B cell (primary cell): Measurements from ENCODE around the gene ZNF33B. TPM values are rescaled to one million over a fixed set of nuclear protein-coding genes. Genes with fewer than 3 reads are reported as not detected.

Source experiments
- ATAC-seq: fragments of 200-7000 bp; cut with Tn5 transposase; one replicate; pipeline ENCODE4 v1.10.0; 2021; ENCODE audit warnings: low read depth, mild to moderate bottlenecking, moderate number of reproducible peaks, moderate library complexity
- CTCF ChIA-PET: fragments of 350-600 bp; sonication (Branson Sonifier 250); formaldehyde crosslinking; loops from one replicate; lab custom pipeline; 2021; ENCODE audit warnings: antibody characterized with exemption, inconsistent platforms; lab: Charles Lee
- POLR2A ChIA-PET: fragments of 350-600 bp; sonication (Branson Sonifier 250); formaldehyde crosslinking; loops from one replicate; lab custom pipeline; 2021; ENCODE audit warnings: antibody characterized with exemption; lab: Charles Lee
- DNase-seq: peaks from one replicate; pipeline ENCODE4 v3.0.0; 2013
- H2AFZ ChIP-seq: 2 replicates; pipeline ENCODE4 v1.6.1; 2012; ENCODE audit warnings: mild to moderate bottlenecking, low read depth, low read length; ENCODE audit not compliant: insufficient read depth, poor library complexity, severe bottlenecking
- H3K27ac ChIP-seq, 2 donors: 1 replicate in 1 of 2; 2 replicates in 1 of 2; pipeline ENCODE4 v1.5.1; 2012 to 2013; ENCODE audit warnings: low read length in 2 of 2, mild to moderate bottlenecking in 2 of 2, moderate library complexity in 1 of 2
- H3K27me3 ChIP-seq, 4 experiments: fragments of 200-600 bp in 1 of 4; sonication (generic) in 1 of 4; replicated peaks in 1 of 4; 1 replicate in 2 of 4; 2 replicates in 2 of 4; pipeline versions ENCODE4 v1.6.1 to v1.7.0; 2013 to 2016; ENCODE audit warnings: low read length in 3 of 4, mild to moderate bottlenecking in 2 of 4, mixed read lengths in 1 of 4, moderate library complexity in 1 of 4; ENCODE audit not compliant: insufficient read depth in 4 of 4, control insufficient read depth in 3 of 4; ENCODE audit errors: control extremely low read depth in 1 of 4
- H3K36me3 ChIP-seq, 2 experiments: replicated peaks in 1 of 2; 1 replicate in 1 of 2; 2 replicates in 1 of 2; pipeline versions ENCODE4 v1.6.1 to v1.7.1; 2013; ENCODE audit warnings: low read length in 1 of 2; ENCODE audit not compliant: insufficient read depth in 2 of 2, control insufficient read depth in 1 of 2; ENCODE audit errors: control extremely low read depth in 1 of 2, extremely low read depth in 1 of 2
- H3K4me1 ChIP-seq, 2 donors: fragments of 200-600 bp in 1 of 2; sonication (generic) in 1 of 2; 1 replicate in 1 of 2; 2 replicates in 1 of 2; pipeline versions ENCODE4 v1.5.1 to v1.6.1; 2013 to 2017; ENCODE audit warnings: low read length in 2 of 2; ENCODE audit not compliant: control insufficient read depth in 2 of 2, insufficient read depth in 2 of 2
- H3K4me2 ChIP-seq: replicated peaks from 2 replicates; pipeline ENCODE3; 2012; ENCODE audit warnings: mild to moderate bottlenecking, low read depth, low read length; ENCODE audit not compliant: poor library complexity, severe bottlenecking
- H3K4me3 ChIP-seq, 5 experiments: fragments of 200-600 bp in 1 of 5; sonication (generic) in 1 of 5; 1 replicate in 3 of 5; 2 replicates in 2 of 5; pipeline versions ENCODE4 v1.5.1 to v1.7.0; 2011 to 2016; ENCODE audit warnings: low read length in 4 of 5, mild to moderate bottlenecking in 4 of 5, low read depth in 2 of 5, control low read depth in 1 of 5, moderate library complexity in 1 of 5; ENCODE audit not compliant: insufficient read depth in 1 of 5; ENCODE audit errors: control extremely low read depth in 1 of 5, extremely low read depth in 1 of 5
- H3K79me2 ChIP-seq: fragments of 200-600 bp; sonication (generic); one replicate; pipeline ENCODE4 v1.6.0; 2016; ENCODE audit warnings: low read length; ENCODE audit not compliant: control insufficient read depth, insufficient read depth
- H3K9ac ChIP-seq: fragments of 200-600 bp; sonication (generic); 2 replicates; pipeline ENCODE4 v1.6.1; 2017; ENCODE audit warnings: mild to moderate bottlenecking, low read length, moderate library complexity
- H3K9me3 ChIP-seq, 3 donors: one replicate each; pipeline versions ENCODE4 v1.6.1 to v1.7.1; 2013; ENCODE audit warnings: low read length in 2 of 3; ENCODE audit not compliant: control insufficient read depth in 2 of 3, insufficient read depth in 1 of 3; ENCODE audit errors: control extremely low read depth in 1 of 3
- H4K20me1 ChIP-seq: 2 replicates; pipeline ENCODE4 v1.6.0; 2012; ENCODE audit warnings: mild to moderate bottlenecking, low read length; ENCODE audit not compliant: insufficient read depth, control insufficient read depth, poor library complexity, severe bottlenecking
- H3K27ac Mint-ChIP-seq: one replicate; pipeline ENCODE4 v1.8.0; 2021; ENCODE audit warnings: mixed read lengths
- H3K27me3 Mint-ChIP-seq: one replicate; pipeline ENCODE4 v1.8.0; 2021; ENCODE audit warnings: mixed read lengths
- H3K4me1 Mint-ChIP-seq: one replicate; pipeline ENCODE4 v1.8.0; 2021; ENCODE audit warnings: mixed read lengths
- H3K4me3 Mint-ChIP-seq: one replicate; pipeline ENCODE4 v1.8.0; 2021; ENCODE audit warnings: mixed read lengths
- H3K9me3 Mint-ChIP-seq: one replicate; pipeline ENCODE4 v1.8.0; 2022; ENCODE audit warnings: mixed read lengths; ENCODE audit not compliant: insufficient read depth
- EZH2 ChIP-seq: IDR thresholded peaks from 2 replicates; pipeline ENCODE4 v1.6.1; 2012; ENCODE audit warnings: borderline replicate concordance, low read depth, mild to moderate bottlenecking, moderate library complexity, low read length; ENCODE audit not compliant: insufficient read depth, poor library complexity, severe bottlenecking
- WGBS: methylation state at CpG from one replicate; pipeline ENCODE4 v1.1.5; 2013; ENCODE audit warnings: missing lambda C conversion rate; ENCODE audit not compliant: insufficient coverage; 5-methylcytosine and 5-hydroxymethylcytosine counted together
- intact Hi-C: fragments of 100-400 bp; cut with micrococcal nuclease; formaldehyde crosslinking; loops from one replicate; pipeline ENCODE4 v1.10.0; 2022
- polyA plus RNA-seq: library from polyadenylated mRNA; depleted of rRNA; stranded (reverse); fragments of >200 nt; gene quantifications from 2 replicates; pipeline ENCODE4 v1.2.3, GENCODE V29; 2012
- total RNA-seq, 2 donors: library from RNA; stranded (reverse); fragments of 120-200 nt in 1 of 2; gene quantifications; 1 replicate in 1 of 2; 2 replicates in 1 of 2; pipeline versions ENCODE4 v1.2.3 to v1.2.4, GENCODE V29; 2013 to 2022
- TF ChIP-seq, protein P1 (sequence below): fragments of 200-600 bp; IDR thresholded peaks from one replicate; pipeline ENCODE4 v1.8.0; 2022; ENCODE audit warnings: antibody characterized with exemption, mild to moderate bottlenecking

ZNF33B gene
- total and polyA plus RNA-seq, 2 donors (not counting 1 experiment from before 2014, with no cell fraction given) = 15.5 to 66.9 TPM

DNA sequence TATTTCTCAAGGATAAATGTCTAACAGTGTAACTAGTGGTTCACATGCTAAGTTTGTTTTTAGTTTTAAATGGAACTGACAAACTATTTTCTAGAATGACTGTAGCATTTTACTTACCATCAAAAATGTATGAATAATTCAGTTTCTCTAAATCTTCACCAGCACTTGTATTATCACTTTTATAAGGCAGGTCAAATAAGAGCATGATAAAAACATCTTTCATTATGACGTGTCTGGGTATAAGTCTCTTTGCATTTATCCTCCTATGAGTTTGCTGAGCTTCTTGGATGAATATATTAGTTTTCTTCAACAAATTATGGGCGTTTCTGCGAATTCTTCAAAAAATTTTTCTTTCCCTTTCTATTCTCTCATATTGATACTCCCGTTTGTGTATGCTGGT is 19.9 kb downstream of the ZNF33B start:
- peaks cover 2% of the 10 kb centered on the region for H3K9me3 Mint-ChIP-seq
- H3K4me1 Mint-ChIP-seq = peaks cover 12% of the 10 kb centered on the region
- H4K20me1 ChIP-seq = no peaks in the 10 kb centered on the region
- DNase-seq (no peak), ATAC-seq (no peak)
- H3K4me1 ChIP-seq = no peaks in the 10 kb centered on the region
- no peak overlapping the region for H3K4me3 Mint-ChIP-seq
- ChIA-PET POLR2A (no interaction called here), CTCF (no interaction called here)
- H3K27ac Mint-ChIP-seq = no peak overlapping the region
- H3K27me3 ChIP-seq = no peaks in the 10 kb centered on the region
- H3K36me3 ChIP-seq = peaks cover 3 to 34% of the 10 kb centered on the region in 2 experiments
- H3K9me3 ChIP-seq = peaks cover 0 to 3% (median 0%) of the 10 kb centered on the region in 3 donors
- H3K4me2 ChIP-seq = no peak overlapping the region
- no peak for TF ChIP-seq EZH2
- TF ChIP-seq, protein P1, sequence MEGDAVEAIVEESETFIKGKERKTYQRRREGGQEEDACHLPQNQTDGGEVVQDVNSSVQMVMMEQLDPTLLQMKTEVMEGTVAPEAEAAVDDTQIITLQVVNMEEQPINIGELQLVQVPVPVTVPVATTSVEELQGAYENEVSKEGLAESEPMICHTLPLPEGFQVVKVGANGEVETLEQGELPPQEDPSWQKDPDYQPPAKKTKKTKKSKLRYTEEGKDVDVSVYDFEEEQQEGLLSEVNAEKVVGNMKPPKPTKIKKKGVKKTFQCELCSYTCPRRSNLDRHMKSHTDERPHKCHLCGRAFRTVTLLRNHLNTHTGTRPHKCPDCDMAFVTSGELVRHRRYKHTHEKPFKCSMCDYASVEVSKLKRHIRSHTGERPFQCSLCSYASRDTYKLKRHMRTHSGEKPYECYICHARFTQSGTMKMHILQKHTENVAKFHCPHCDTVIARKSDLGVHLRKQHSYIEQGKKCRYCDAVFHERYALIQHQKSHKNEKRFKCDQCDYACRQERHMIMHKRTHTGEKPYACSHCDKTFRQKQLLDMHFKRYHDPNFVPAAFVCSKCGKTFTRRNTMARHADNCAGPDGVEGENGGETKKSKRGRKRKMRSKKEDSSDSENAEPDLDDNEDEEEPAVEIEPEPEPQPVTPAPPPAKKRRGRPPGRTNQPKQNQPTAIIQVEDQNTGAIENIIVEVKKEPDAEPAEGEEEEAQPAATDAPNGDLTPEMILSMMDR = no peak
- no peak overlapping the region for H3K4me3 ChIP-seq
- no peak overlapping the region for H3K27ac ChIP-seq
- H2AFZ ChIP-seq = no peak overlapping the region
- no peaks in the 10 kb centered on the region for H3K27me3 Mint-ChIP-seq
- no peak overlapping the region for H3K9ac ChIP-seq
- intact Hi-C loops = no loop called here
- no peaks in the 10 kb centered on the region for H3K79me2 ChIP-seq
- WGBS = 78% methylated on average over 1 of the region's 4 CpGs

GRCh38 chr10:42615419-42615818 is 23.0 kb downstream of the ZNF33B start:
- H3K4me3 Mint-ChIP-seq = no peak overlapping the region
- no peak overlapping the region for H3K9ac ChIP-seq
- H2AFZ ChIP-seq = no peak overlapping the region
- H3K27ac ChIP-seq = no peak overlapping the region
- DNase-seq = no peak
- H4K20me1 ChIP-seq = no peaks in the 10 kb centered on the region
- 95% methylated on average over 3 of the region's 3 CpGs for WGBS
- ChIA-PET CTCF (no interaction called here), POLR2A (no interaction called here)
- peaks cover 0 to 3% (median 2%) of the 10 kb centered on the region in 3 donors for H3K9me3 ChIP-seq
- H3K4me1 Mint-ChIP-seq = peaks cover 8% of the 10 kb centered on the region
- peaks cover 3 to 20% of the 10 kb centered on the region in 2 experiments for H3K36me3 ChIP-seq
- H3K27me3 ChIP-seq = no peaks in the 10 kb centered on the region
- TF ChIP-seq EZH2 = no peak
- TF ChIP-seq, protein P1 = no peak
- ATAC-seq = no peak
- H3K9me3 Mint-ChIP-seq = peaks cover 2% of the 10 kb centered on the region
- no peaks in the 10 kb centered on the region for H3K4me1 ChIP-seq
- H3K4me3 ChIP-seq = no peak overlapping the region
- no peak overlapping the region for H3K4me2 ChIP-seq
- H3K27me3 Mint-ChIP-seq = no peaks in the 10 kb centered on the region
- H3K27ac Mint-ChIP-seq = no peak overlapping the region
- H3K79me2 ChIP-seq = no peaks in the 10 kb centered on the region
- intact Hi-C loops = no loop called here
